GM21717 (cell line): ENCODE results near the gene APLP1.
"Not testable (repeated sequence)": the region's sequence is repeated elsewhere in the genome, so short reads cannot be mapped to it uniquely, and the experiment has no call there.

ENCODE experiments used
- ATAC-seq: cut with Tn5 transposase; IDR thresholded peaks from one replicate; pipeline ENCODE4 v1.9.1; 2021; ENCODE audit warnings: mild to moderate bottlenecking, moderate library complexity; ENCODE audit not compliant: unreplicated experiment

APLP1 gene

DNA sequence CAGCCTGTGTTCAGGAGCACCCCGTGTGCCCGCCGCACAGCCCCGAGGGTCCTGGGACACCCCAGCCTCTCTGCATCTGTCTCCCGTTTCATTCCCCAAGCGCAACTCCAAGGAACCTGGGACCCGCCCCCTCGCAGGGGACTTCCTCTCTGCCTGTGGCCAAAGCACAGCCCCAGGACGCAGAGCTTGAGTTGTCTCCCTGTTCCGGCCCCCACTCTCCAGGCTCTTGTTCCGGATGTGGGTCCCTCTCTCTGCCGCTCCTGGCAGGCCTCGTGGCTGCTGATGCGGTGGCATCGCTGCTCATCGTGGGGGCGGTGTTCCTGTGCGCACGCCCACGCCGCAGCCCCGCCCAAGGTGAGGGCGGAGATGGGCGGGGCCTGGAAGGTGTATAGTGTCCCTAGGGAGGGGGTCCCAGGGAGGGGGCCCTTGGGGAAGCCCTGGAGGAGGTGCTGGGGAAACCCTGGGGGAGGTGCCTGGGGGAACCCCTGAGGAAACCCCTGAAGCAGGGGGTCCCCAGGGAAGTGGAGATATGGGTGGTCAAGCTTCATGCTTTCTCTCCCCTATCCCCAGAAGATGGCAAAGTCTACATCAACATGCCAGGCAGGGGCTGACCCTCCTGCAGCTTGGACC, 35.3 kb downstream of the APLP1 start:
- peak; percentile 36 for ATAC-seq

DNA sequence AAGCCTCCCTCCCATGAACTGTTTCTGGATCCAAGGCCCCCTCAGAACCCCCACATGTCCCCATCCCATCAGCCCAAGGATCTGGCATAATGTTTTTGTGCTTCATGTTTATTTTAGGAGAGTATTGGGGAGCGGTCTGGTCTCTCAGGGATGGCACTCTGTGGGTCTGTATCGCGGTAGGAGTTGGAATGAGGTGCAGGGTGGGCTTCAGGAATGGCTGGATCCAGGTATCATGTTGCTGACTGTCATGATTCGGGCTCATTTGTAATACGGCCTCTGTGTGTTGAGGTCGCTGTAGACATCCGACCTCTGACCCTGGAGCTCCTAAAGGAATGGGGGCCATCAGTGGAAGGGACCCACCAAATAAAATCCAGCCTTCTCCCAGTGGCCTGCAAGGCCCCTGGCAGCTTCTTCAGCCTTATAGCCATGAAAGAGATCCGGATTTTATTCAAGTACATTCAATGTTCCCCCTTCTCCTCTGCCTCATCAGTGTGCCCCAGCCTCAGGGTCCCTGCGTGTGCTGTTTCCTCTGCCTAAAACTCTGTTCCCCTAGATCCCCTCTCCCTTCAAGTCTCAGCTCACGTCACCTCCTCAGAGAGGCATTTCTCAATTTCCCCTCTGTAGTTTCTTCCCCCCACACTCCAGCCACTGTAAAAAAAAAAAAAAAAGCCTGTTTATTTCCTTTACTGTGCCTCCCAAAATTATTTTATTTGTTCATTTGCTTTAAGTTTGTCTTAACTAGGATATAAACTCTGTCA, 36.1 kb downstream of the APLP1 start:
- ATAC-seq, result no peak

DNA sequence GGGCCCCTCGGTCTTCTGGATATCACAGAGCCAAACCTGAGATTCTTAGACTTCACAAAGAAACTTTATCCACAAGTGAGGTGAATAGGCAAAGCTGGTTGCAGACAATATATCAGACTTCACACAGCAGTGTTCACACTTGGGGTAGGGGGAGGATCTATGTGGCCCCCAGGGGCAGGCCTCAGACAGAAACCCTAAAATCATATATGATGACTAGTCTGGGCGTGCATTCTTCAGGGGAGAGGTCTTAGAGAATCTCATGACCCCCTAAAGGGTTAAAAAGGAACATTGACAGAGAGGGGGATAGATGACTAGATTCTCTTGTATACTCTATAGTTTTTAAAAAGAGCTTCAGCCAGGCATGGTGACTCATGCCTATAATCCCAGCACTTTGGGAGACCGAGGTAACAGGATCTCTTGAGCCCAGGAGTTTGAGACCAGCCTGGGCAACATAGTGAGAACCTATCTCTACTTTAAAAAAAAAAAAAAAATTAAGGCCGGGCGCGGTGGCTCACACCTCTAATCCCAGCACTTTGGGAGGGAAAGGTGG, 36.9 kb downstream of the APLP1 start:
- no peak for ATAC-seq

DNA sequence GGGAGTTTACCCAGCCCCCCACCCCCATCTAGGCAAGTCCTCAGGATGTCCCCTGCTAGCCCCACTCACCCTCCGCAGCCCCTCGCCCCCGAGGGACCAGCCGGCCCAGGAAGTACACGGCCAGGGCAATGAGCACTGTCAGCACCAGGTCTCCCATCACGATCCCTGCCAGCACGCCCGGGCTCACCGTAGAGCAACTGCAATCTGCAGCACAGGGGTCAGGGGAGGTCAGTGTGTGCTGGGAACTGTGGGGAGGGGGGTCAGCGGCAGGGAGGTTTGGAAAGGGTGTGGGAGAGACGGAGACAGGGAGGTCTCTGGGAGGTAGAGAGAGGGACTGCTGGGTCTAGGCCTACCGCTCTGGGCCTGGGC, 39.0 kb downstream of the APLP1 start:
- ATAC-seq, result no peak

DNA sequence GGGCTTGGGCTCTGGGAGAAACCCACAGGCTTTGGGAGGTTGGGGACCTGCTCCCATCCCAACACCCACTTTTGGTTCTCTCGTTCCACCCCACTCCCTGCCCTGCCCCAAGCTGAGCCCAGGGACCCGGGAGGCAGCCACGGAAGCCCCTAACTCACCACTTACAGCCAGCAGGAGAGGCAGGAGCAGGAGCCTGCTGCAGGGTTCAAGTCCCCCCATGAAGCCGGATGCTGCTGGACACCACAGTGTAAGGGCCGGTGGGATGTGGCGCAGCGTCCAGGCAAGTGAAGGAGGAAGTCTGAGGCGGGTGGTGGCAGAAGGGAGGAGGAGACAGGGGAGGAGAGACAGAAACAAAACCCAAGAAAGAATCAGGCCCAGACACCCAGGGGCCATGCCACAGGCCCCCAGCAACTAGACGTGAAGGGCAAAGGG, 39.7 kb downstream of the APLP1 start, which contains the start of gene TYROBP:
Gene TYROBP, minus strand, starts transcription at position 286 of the 432 bp plus-strand sequence. Its CDS starts 67 bp downstream, at position 219.
- no peak for ATAC-seq

DNA sequence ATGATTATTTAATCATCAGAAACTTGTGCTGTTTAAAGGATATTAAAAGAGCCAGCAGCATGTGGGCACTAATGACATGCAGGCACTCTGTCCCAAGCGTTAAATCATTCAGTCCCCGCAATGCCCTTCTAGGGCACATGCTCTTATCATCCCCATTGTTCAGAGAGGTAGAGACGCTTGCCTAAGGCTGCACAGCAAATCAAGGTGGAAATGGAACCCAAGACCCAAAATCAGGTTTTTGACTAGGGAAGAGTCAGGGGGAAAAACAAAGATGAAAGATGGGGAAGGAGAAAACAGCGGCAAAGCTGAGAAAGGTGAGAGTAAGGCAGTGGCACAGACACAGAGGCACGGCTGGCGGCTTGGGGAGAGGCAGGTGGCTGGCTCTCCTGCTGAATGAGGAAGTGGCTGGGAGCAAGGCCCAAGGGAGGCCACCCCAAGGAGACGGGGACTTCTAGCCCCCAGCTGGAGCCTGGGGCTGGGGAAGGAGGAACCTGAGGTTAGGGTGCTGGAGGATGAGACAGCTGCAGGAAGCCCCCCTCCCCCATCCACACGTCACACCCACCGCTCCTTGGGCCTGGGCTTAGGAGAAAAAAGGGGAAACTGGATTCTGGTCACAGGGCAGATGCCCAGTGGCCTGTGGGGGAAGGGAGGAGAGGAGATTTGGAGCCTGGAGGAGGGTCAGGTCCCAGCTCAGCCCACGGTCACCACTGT, 40.8 kb downstream of the APLP1 start:
- no peak for ATAC-seq

DNA sequence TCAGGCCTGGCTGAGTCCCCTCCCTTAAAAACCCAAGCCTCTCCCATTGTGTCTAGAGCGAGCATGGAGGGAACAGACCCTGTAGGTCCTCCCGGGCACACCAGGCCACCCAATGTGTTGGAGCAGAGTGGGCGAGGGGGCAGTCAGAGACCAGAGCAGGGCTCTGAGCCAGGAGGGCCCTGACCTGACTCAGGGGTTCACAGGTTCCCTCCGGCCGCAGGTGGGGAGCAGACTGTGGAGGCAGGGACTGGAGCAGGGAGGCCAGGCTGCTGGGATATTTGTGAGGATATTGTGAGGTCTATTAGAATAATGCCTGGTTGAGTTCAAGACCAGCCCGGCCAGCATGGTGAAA, 41.3 kb downstream of the APLP1 start:
- no peak for ATAC-seq

DNA sequence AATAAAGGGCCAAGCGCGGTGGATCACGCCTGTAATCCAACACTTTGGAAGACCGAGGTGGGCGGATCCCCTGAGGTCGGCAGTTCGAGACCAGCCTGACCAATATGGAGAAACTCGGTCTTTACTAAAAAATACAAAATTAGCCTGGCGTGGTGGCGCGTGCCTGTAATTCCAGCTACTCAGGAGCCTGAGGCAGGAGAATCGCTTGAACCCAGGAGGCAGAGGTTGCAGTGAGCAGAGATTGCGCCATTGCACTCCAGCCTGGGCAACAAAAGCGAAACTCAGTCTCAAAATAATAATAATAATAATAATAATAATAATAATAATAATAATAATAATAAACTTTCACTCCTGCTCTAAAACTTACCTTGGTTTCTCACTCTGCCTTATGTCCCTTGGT, 42.0 kb downstream of the APLP1 start:
- ATAC-seq, result not testable (repeated sequence)

DNA sequence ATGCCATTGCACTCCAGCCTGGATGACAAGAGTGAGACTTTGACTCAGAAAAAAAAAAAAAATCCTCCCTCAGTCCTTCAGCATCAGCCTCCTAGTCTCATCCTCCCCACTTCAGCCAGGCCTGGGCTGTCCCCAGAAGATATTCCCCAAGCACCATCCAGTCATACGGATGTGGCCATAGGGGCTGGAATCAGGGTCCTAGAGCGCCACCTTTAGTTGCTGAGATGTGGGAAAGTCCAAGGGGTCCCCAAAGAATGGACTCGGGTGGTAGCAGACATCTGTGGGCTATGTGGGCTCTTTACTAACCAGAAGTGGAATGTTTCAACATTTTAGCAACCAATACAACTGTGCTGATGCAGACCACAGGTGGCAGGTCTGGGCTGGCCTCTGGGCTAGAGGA, 42.8 kb downstream of the APLP1 start:
- ATAC-seq, result no peak

DNA sequence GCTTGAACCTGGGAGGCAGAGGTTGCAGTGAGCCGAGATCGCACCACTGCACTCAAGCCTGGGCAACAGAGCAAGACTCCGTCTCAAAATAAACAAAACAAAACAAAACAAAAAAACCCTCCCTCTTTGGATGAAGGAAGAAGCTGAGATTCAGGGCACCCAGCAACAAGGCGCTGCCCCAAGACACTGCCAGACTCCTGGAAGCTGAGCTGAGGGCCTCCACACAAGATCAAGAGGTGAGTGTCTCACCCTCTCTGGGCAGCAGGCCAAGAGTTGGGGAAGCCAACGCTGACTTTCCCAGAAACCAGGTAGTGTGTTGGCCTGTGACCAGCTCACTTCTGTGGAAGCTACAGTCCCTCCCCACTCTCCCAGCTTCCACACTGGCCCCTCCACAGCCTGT, 43.4 kb downstream of the APLP1 start:
- no peak for ATAC-seq

DNA sequence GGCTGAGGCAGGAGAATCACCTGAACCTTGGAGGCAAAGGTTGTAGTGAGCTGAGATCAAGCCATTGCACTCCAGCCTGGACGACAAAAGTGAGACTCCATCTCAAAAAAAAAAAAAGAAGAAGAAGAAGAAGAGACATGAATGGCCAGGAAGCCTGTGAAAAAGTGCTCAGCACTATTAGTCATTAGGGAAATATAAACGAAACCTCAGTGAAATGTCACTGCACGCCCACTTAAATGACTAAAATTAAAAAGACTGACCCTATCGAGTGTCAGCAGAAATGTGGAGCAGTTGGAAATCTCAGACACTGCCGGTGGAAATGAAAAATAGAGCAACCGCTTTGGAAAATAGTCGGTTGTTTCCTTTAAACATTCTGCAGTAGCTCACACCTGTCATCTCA, 45.2 kb downstream of the APLP1 start:
- no peak for ATAC-seq

DNA sequence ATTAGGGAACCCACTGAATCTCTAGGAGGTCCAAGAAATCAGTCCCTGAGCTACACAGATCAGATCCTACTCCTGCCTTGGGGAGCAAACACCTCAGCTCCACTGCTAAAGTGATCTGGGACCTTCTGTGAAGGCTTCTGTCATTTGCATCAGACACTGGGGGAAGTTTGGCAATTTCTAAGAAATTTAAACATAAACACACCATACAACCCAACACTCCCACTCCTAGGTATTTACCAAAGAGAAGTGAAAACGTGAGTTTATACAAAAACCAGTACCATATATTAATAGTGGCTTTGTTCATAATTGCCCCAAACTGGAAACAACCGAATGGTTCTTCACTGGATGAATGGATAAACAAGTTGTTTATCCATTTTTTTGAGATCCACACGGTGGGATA, 47.1 kb downstream of the APLP1 start:
- no peak for ATAC-seq

DNA sequence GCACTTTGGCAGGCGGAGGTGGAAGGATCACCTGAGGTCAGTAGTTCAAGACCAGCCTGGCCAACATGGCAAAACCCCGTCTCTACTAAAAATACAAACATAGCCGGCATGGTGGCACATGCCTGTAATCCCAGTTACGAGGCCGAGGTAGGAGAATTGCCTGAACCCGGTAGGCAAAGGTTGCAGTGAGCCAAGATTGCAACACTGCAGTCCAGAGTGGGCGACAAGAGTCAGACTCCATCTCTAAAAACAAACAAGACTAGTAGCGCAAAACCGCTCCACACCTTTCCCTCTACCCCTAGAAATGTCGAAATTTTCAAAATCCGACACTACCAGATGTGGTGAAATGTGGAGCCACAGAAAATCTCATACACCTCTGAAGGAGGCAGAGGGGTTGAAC, 50.9 kb downstream of the APLP1 start:
- ATAC-seq, result no peak

DNA sequence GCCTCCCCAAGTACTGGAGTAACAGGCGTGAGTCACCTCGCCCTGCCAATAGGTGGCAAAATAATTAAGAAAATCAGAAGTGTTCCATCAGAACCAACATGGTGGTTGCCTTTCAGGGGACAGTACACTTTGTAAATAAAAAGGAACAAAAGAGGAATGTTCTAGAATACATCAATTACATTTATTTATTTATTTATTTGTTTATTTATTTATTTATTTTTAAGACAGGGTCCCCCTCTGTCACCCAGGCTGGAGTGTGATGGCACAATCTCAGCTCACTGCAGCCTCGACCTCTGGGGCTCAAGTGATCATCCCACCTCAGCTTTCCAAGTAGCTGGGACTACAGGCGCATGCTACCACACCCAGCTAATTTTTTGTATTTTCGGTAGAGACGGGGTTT, 52.6 kb downstream of the APLP1 start:
- no peak for ATAC-seq

DNA sequence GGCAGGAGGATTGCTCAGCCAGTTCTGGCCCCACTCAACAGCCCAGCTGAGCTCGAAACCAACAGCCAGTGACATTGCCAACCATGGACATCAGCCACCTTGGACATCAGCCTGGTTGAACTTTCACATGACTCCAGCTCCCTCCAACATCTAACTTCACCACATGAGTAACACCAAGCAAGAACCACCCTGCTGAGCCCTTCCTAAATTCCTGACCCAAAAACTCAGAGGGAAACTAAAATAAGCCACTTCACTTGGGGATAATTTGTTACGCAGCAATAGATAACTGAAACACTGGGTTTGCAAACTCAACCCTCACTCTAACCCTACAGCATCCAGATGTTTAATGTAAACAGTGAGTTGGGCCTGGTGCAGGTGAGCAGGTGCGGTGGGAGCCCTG, 57.1 kb downstream of the APLP1 start:
- no peak for ATAC-seq

DNA sequence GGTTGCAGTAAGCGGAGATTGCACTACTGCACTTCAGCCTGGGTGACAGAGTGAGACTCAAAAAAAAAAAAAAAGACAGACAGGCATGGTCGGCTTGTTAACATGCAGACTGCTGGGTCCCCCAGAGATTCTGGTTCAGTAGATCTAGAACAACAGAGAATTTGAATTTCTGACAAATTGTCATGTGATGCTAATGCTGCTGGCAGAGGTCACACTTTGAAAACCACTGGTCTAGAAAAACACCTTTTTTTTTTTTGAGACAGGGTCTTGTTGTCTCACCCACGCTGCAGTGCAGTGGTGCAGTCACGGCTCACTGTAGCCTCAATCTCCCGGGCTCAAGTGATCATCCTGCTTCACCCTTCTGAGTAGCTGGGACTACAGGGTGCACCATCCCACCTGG, 60.1 kb downstream of the APLP1 start:
- no peak for ATAC-seq
